ENCODE results near the gene SEMA3B.

DNA sequence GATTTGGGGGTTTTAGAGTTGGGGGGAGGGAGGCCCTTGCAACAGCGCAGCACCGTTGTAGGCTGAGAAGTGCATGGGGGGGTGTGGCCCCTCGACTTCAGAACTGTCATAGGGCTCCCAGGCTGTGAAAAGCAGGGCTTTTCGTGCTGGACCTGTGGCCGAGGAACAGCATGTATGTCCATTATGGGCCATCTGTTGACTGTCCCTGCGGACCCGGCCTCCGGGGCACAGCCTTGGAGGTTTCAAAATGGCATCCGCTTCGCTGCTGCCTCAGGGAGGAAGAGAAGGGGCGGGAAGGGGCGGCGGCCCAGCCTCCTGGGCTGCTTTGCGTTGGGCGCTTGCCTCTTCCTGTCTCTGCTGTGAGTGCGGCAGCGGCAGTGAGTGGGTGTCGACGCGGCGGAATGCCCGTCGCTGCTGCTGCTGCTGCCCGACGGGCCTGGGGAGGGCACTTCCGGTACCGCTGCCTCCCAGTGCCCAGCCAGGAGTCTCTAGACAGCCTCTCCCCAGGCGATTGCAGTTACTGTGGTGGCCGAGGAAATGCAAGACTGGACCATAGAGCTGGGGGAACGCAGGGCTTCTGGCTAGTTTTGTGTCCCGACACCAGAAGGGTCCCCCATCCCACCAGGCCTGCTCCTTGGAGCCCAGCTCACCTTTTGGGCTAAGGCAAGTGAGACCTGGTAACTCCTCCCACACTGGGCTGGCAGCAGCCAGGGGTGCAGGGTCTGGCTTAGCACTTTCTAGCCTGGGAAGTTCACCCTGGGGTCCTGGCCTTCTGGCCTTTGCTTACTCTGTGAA, 31.0 kb upstream of the SEMA3B start:
- TF ChIP-seq, protein P1, sequence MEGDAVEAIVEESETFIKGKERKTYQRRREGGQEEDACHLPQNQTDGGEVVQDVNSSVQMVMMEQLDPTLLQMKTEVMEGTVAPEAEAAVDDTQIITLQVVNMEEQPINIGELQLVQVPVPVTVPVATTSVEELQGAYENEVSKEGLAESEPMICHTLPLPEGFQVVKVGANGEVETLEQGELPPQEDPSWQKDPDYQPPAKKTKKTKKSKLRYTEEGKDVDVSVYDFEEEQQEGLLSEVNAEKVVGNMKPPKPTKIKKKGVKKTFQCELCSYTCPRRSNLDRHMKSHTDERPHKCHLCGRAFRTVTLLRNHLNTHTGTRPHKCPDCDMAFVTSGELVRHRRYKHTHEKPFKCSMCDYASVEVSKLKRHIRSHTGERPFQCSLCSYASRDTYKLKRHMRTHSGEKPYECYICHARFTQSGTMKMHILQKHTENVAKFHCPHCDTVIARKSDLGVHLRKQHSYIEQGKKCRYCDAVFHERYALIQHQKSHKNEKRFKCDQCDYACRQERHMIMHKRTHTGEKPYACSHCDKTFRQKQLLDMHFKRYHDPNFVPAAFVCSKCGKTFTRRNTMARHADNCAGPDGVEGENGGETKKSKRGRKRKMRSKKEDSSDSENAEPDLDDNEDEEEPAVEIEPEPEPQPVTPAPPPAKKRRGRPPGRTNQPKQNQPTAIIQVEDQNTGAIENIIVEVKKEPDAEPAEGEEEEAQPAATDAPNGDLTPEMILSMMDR (IDR thresholded peaks at IDR 0.05 in 4 of 5, conservative IDR thresholded peaks at IDR 0.05 in 1 of 5), result no peak
- peak; percentile 39 to 63 for TF ChIP-seq POLR2A (IDR thresholded peaks at IDR 0.05)
